Thyroid gland (tissue), 4 donors: ENCODE measurements around the gene CNTLN. TPM values are rescaled to one million over a fixed set of nuclear protein-coding genes. Genes with fewer than 3 reads are reported as not detected.

Source experiments
- DNase-seq, 2 donors: peaks; one replicate each; pipeline ENCODE4 v3.0.0-alpha.2; 2019
- H3K27ac ChIP-seq, 3 donors: fragments of 200-600 bp; sonication (generic); 1 replicate in 2 of 3; 2 replicates in 1 of 3; pipeline ENCODE4 v1.5.1; 2016 to 2019; ENCODE audit warnings: mild to moderate bottlenecking in 1 of 3, moderate library complexity in 1 of 3
- H3K27me3 ChIP-seq: fragments of 200-600 bp; sonication (generic); one replicate; pipeline ENCODE4 v1.5.1; 2019
- H3K36me3 ChIP-seq, 2 donors: fragments of 200-600 bp; sonication (generic); one replicate each; pipeline ENCODE4 v1.5.1; 2016 to 2019
- H3K4me1 ChIP-seq, 2 donors: fragments of 200-600 bp; sonication (generic); one replicate each; pipeline ENCODE4 v1.5.1; 2017 to 2019
- H3K4me3 ChIP-seq, 3 donors: fragments of 200-600 bp; sonication (generic); replicated peaks in 1 of 3; 1 replicate in 2 of 3; 2 replicates in 1 of 3; pipeline ENCODE4 v1.5.1; 2016; ENCODE audit warnings: mild to moderate bottlenecking in 1 of 3
- H3K9me3 ChIP-seq: fragments of 200-600 bp; sonication (generic); one replicate; pipeline ENCODE4 v1.5.1; 2017
- CTCF ChIP-seq, 6 experiments: fragments of 200-600 bp in 3 of 6; fragments of 450-650 bp in 3 of 6; sonication (generic) in 3 of 6; IDR thresholded peaks; one replicate each; pipeline ENCODE4 v1.5.1; 2016 to 2019; ENCODE audit warnings: antibody characterized with exemption in 6 of 6, mild to moderate bottlenecking in 2 of 6, inconsistent platforms in 1 of 6, moderate library complexity in 1 of 6
- POLR2A ChIP-seq, 2 donors: fragments of 450-650 bp; IDR thresholded peaks; one replicate each; pipeline ENCODE4 v1.6.1; 2017; ENCODE audit warnings: antibody characterized with exemption in 2 of 2, mild to moderate bottlenecking in 2 of 2, moderate library complexity in 1 of 2
- WGBS, 2 donors: methylation state at CpG; one replicate each; pipeline ENCODE4 v1.1.5; 2017; 5-methylcytosine and 5-hydroxymethylcytosine counted together
- intact Hi-C: fragments of 100-400 bp; cut with DNase I; formaldehyde crosslinking; loops from one replicate; pipeline ENCODE4 v1.15.1; 2023
- total RNA-seq, 4 donors: library from RNA; depleted of rRNA; stranded (reverse); fragments of >200 nt; gene quantifications; one replicate each; pipeline ENCODE4 v1.2.3, GENCODE V29; 2016

The CNTLN gene
- total RNA-seq, 4 donors from 2014 or later, result 10.0 to 16.1 (median 12.2) TPM

DNA sequence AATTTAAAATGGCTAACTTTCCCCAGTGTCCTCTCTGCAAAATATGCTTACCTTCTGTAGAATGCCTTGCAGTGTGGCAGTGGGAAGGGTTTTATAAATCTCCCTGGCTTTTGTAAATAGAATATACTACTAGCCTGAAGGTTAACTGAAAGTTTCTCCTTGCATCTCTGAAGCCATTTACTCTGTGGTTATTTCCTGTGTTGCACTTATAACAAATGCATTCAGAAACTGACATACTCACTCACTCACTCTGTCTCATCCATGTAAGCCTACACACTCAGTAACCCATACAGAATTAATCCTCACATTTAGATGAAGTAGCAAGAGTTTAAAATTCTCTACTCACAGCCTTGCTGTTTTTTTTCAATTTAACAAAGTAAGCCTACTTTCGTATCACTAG, 356.9 kb downstream of the CNTLN start:
- H3K4me1 ChIP-seq, result no peaks in the 10 kb centered on the region
- H3K36me3 ChIP-seq, result no peaks in the 10 kb centered on the region
- no peak for TF ChIP-seq POLR2A (IDR thresholded peaks at IDR 0.05)
- no peak for TF ChIP-seq CTCF (IDR thresholded peaks at IDR 0.05)
- H3K4me3 ChIP-seq, result no peak overlapping the region
- 99 to 100% methylated on average over 1 of the region's 1 CpG for WGBS, 2 donors
- H3K27ac ChIP-seq, result no peak overlapping the region
- no peaks in the 10 kb centered on the region for H3K9me3 ChIP-seq
- DNase-seq, result no peak
- intact Hi-C loops, result no loop called here
- no peaks in the 10 kb centered on the region for H3K27me3 ChIP-seq

GRCh38 chr9:17503196-17503595, 368.4 kb downstream of the CNTLN start:
- Histone ChIP-seq H3K4me1 (no peaks in the 10 kb centered on the region), H3K27ac (no peak overlapping the region), H3K36me3 (no peaks in the 10 kb centered on the region), H3K9me3 (no peaks in the 10 kb centered on the region), H3K4me3 (no peak overlapping the region), H3K27me3 (no peaks in the 10 kb centered on the region)
- intact Hi-C loops, result no loop called here
- TF ChIP-seq POLR2A (IDR thresholded peaks at IDR 0.05) (no peak), CTCF (IDR thresholded peaks at IDR 0.05) (no peak)
- no peak for DNase-seq
- 95 to 96% methylated on average over 3 of the region's 3 CpGs for WGBS, 2 donors

GRCh38 chr9:17509151-17509550, 374.3 kb downstream of the CNTLN start:
- Histone ChIP-seq H3K4me1 (no peaks in the 10 kb centered on the region), H3K27me3 (no peaks in the 10 kb centered on the region), H3K36me3 (no peaks in the 10 kb centered on the region), H3K9me3 (no peaks in the 10 kb centered on the region), H3K27ac (no peak overlapping the region), H3K4me3 (no peak overlapping the region)
- WGBS, 2 donors, result 96 to 100% methylated on average over 1 of the region's 1 CpG
- intact Hi-C loops, result no loop called here
- no peak for DNase-seq
- TF ChIP-seq POLR2A (IDR thresholded peaks at IDR 0.05) (no peak), CTCF (IDR thresholded peaks at IDR 0.05) (no peak)

- no peak for TF ChIP-seq POLR2A (IDR thresholded peaks at IDR 0.05)
- no peak for TF ChIP-seq CTCF (IDR thresholded peaks at IDR 0.05)
- intact Hi-C loops, result no loop called here
- WGBS, 2 donors, result 97 to 100% methylated on average over 1 of the region's 1 CpG
These were observed 374.9 kb downstream of the CNTLN start for GRCh38 chr9:17509701-17510100.

DNA sequence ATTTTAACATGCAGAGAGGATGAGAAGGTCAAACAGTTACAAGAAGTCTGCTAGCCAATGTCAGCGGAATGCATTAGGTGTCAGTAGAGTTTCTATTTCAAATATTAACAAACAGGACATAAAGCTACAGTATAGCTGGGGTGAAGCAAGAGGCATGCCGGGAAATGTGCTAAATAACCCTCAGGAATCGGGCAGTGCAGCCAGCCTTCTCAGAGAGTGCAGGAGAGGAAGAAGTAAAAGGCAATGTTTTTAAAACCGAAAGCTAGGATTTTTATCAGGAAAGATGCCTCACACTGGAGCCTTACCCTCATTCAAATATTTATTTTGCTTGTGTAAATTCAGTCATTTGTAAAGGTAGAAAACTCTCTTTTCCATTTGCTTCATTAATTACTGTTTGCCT, 384.9 kb downstream of the CNTLN start:
- intact Hi-C loops, result no loop called here
- no peak for DNase-seq
- 27 to 29% methylated on average over 4 of the region's 4 CpGs for WGBS, 2 donors
- Histone ChIP-seq H3K36me3 (no peaks in the 10 kb centered on the region), H3K27ac (no peak overlapping the region), H3K27me3 (no peaks in the 10 kb centered on the region), H3K4me3 (no peak overlapping the region), H3K4me1 (no peaks in the 10 kb centered on the region), H3K9me3 (no peaks in the 10 kb centered on the region)
- TF ChIP-seq POLR2A (IDR thresholded peaks at IDR 0.05) (no peak), CTCF (IDR thresholded peaks at IDR 0.05) (no peak)

More at GRCh38 chr9:17509701-17510100, 374.9 kb downstream of the CNTLN start:
- Histone ChIP-seq H3K4me3 (no peak overlapping the region), H3K4me1 (no peaks in the 10 kb centered on the region), H3K36me3 (no peaks in the 10 kb centered on the region), H3K9me3 (no peaks in the 10 kb centered on the region), H3K27me3 (no peaks in the 10 kb centered on the region), H3K27ac (no peak overlapping the region)
- DNase-seq, result no peak
